H1 (cell line): ENCODE data around the gene ACLY. TPM values are rescaled to one million over a fixed set of nuclear protein-coding genes. Genes with fewer than 3 reads are reported as not detected.

Experiments
- CTCF ChIA-PET: fragments of 300-600 bp; sonication (Branson Sonifier 250); formaldehyde crosslinking; loops from one replicate; lab custom pipeline; 2021; ENCODE audit not compliant: partially characterized antibody; lab: Charles Lee
- POLR2A ChIA-PET: fragments of 300-600 bp; sonication (Branson Sonifier 250); formaldehyde crosslinking; loops from one replicate; lab custom pipeline; 2021; ENCODE audit warnings: inconsistent platforms; ENCODE audit not compliant: partially characterized antibody; lab: Charles Lee
- DNase-seq, 2 experiments: peaks; one replicate each; pipeline versions ENCODE4 v3.0.0 to v3.0.0-alpha.2; 2010 to 2022; ENCODE audit warnings: low spot score in 2 of 2, low read depth in 1 of 2, mixed read lengths in 1 of 2
- FAIRE-seq: peaks from 2 replicates; lab custom pipeline; 2011; peaks lifted over from hg19 to GRCh38; lab: Jason Lieb, UNC
- H2AFZ ChIP-seq: 2 replicates; pipeline ENCODE4 v1.8.1; 2012; ENCODE audit warnings: low read length, inconsistent platforms
- H2AK5ac ChIP-seq: 2 replicates; pipeline ENCODE4 v1.6.1; 2013; ENCODE audit warnings: low read depth, low read length
- H2BK120ac ChIP-seq: replicated peaks from 2 replicates; pipeline ENCODE3; 2013; ENCODE audit warnings: low read depth, low read length, inconsistent platforms
- H2BK12ac ChIP-seq: 2 replicates; pipeline ENCODE4 v1.6.1; 2013; ENCODE audit warnings: low read depth, low read length
- H2BK15ac ChIP-seq: 2 replicates; pipeline ENCODE4 v1.6.1; 2013; ENCODE audit warnings: low read length
- H2BK20ac ChIP-seq: 2 replicates; pipeline ENCODE4 v1.6.1; 2013; ENCODE audit warnings: low read length
- H2BK5ac ChIP-seq: 2 replicates; pipeline ENCODE4 v1.6.1; 2013; ENCODE audit warnings: low read depth, low read length
- H3K14ac ChIP-seq: 2 replicates; pipeline ENCODE4 v1.6.1; 2013; ENCODE audit warnings: inconsistent platforms; ENCODE audit not compliant: insufficient read length
- H3K18ac ChIP-seq: 2 replicates; pipeline ENCODE4 v1.6.1; 2013; ENCODE audit warnings: low read length; ENCODE audit errors: extremely low read depth
- H3K23ac ChIP-seq: 2 replicates; pipeline ENCODE4 v1.6.1; 2013; ENCODE audit warnings: inconsistent platforms; ENCODE audit not compliant: insufficient read length
- H3K23me2 ChIP-seq: 2 replicates; pipeline ENCODE4 v1.6.1; 2013; ENCODE audit warnings: low read depth, low read length
- H3K27ac ChIP-seq: 2 replicates; pipeline ENCODE4 v1.6.1; 2011; ENCODE audit warnings: low read depth, low read length, inconsistent platforms
- H3K27me3 ChIP-seq, 4 experiments: replicated peaks in 1 of 4; 1 replicate in 1 of 4; 2 replicates in 3 of 4; pipeline versions ENCODE4 v1.6.1 to v1.8.1; 2011 to 2013; ENCODE audit warnings: low read length in 3 of 4, mild to moderate bottlenecking in 3 of 4, inconsistent platforms in 2 of 4, mixed read lengths in 2 of 4, moderate library complexity in 1 of 4; ENCODE audit not compliant: control insufficient read depth in 3 of 4, insufficient read depth in 3 of 4; ENCODE audit errors: extremely low read depth in 1 of 4
- H3K36me3 ChIP-seq, 4 experiments: 2 replicates each; pipeline versions ENCODE4 v1.6.1 to v1.8.1; 2011 to 2013; ENCODE audit warnings: mild to moderate bottlenecking in 4 of 4, low read length in 3 of 4, moderate library complexity in 2 of 4, control low read depth in 1 of 4, inconsistent platforms in 1 of 4; ENCODE audit not compliant: insufficient read depth in 4 of 4, control insufficient read depth in 2 of 4
- H3K4ac ChIP-seq: replicated peaks from 2 replicates; pipeline ENCODE3; 2013; ENCODE audit warnings: low read length, low read depth, mixed read lengths, inconsistent platforms; ENCODE audit not compliant: insufficient read length
- H3K4me1 ChIP-seq, 4 experiments: replicated peaks in 1 of 4; 1 replicate in 1 of 4; 2 replicates in 3 of 4; pipeline versions ENCODE4 v1.6.1 to v1.8.1; 2011 to 2013; ENCODE audit warnings: low read length in 3 of 4, inconsistent platforms in 2 of 4, mixed read lengths in 1 of 4; ENCODE audit not compliant: insufficient read depth in 4 of 4, control insufficient read depth in 3 of 4
- H3K4me2 ChIP-seq, 2 experiments: 2 replicates each; pipeline versions ENCODE4 v1.6.1 to v1.8.1; 2011 to 2013; ENCODE audit warnings: low read depth in 2 of 2, low read length in 2 of 2, control low read depth in 1 of 2, inconsistent platforms in 1 of 2, mild to moderate bottlenecking in 1 of 2; ENCODE audit not compliant: insufficient read depth in 1 of 2
- H3K4me3 ChIP-seq, 4 experiments: fragments of 200-600, 300-600 bp in 1 of 4; sonication (generic), shearing (Covaris generic), sonication (Bioruptor Twin) in 1 of 4; 2 replicates each; pipeline versions ENCODE4 v1.5.1 to v1.8.1; 2011 to 2016; ENCODE audit warnings: low read length in 4 of 4, low read depth in 3 of 4, control low read depth in 2 of 4, inconsistent platforms in 2 of 4, mild to moderate bottlenecking in 2 of 4, mixed read lengths in 1 of 4, moderate library complexity in 1 of 4; ENCODE audit not compliant: insufficient read depth in 2 of 4; ENCODE audit errors: extremely low read depth in 1 of 4
- H3K56ac ChIP-seq: replicated peaks from 2 replicates; pipeline ENCODE3; 2013; ENCODE audit warnings: low read depth, mild to moderate bottlenecking, mixed read lengths, low read length, inconsistent platforms; ENCODE audit not compliant: insufficient read length
- H3K79me1 ChIP-seq: 2 replicates; pipeline ENCODE4 v1.6.1; 2013; ENCODE audit warnings: low read depth, low read length, control low read depth
- H3K79me2 ChIP-seq, 2 experiments: 2 replicates each; pipeline versions ENCODE4 v1.6.1 to v1.8.1; 2012 to 2013; ENCODE audit warnings: low read length in 2 of 2, mild to moderate bottlenecking in 2 of 2, inconsistent platforms in 1 of 2; ENCODE audit not compliant: insufficient read depth in 2 of 2, control insufficient read depth in 1 of 2
- H3K9ac ChIP-seq, 4 experiments: replicated peaks in 1 of 4; 1 replicate in 1 of 4; 2 replicates in 3 of 4; pipeline versions ENCODE4 v1.6.1 to v1.8.1; 2011 to 2013; ENCODE audit warnings: low read depth in 3 of 4, low read length in 3 of 4, control low read depth in 2 of 4, mild to moderate bottlenecking in 2 of 4, moderate library complexity in 2 of 4, inconsistent platforms in 1 of 4; ENCODE audit errors: extremely low read depth in 1 of 4
- H3K9me3 ChIP-seq, 2 experiments: 2 replicates each; pipeline versions ENCODE4 v1.6.1 to v1.8.1; 2012 to 2013; ENCODE audit warnings: mild to moderate bottlenecking in 2 of 2, moderate library complexity in 2 of 2, control low read depth in 1 of 2, inconsistent platforms in 1 of 2, low read depth in 1 of 2, low read length in 1 of 2, mixed read lengths in 1 of 2; ENCODE audit not compliant: insufficient read depth in 2 of 2
- H4K20me1 ChIP-seq, 2 experiments: replicated peaks in 1 of 2; 2 replicates each; pipeline versions ENCODE3 to v1.8.1; 2011 to 2013; ENCODE audit warnings: inconsistent platforms in 2 of 2, low read length in 2 of 2, mild to moderate bottlenecking in 1 of 2; ENCODE audit not compliant: insufficient read depth in 2 of 2, control insufficient read depth in 1 of 2
- H4K5ac ChIP-seq: 2 replicates; pipeline ENCODE4 v1.6.1; 2013; ENCODE audit warnings: low read length, low read depth, mixed read lengths, inconsistent platforms; ENCODE audit not compliant: insufficient read length
- H4K8ac ChIP-seq: 2 replicates; pipeline ENCODE4 v1.8.0; 2013; ENCODE audit warnings: mild to moderate bottlenecking, moderate library complexity, low read length, inconsistent platforms; ENCODE audit not compliant: insufficient read depth; ENCODE audit errors: extremely low read depth
- H4K91ac ChIP-seq: replicated peaks from 2 replicates; pipeline ENCODE3; 2013; ENCODE audit warnings: low read length, mixed read lengths, inconsistent platforms; ENCODE audit not compliant: insufficient read length
- CBX5 ChIP-seq: fragments of 300-800, 300-1000 bp; sonication (generic); IDR thresholded peaks from 2 replicates; pipeline ENCODE4 v1.7.1; 2016; ENCODE audit warnings: antibody characterized with exemption, low read length, low read depth
- FOSL1 ChIP-seq: IDR thresholded peaks from 2 replicates; pipeline ENCODE4 v1.6.1; 2011; ENCODE audit warnings: mild to moderate bottlenecking, low read depth, low read length, moderate library complexity; ENCODE audit not compliant: insufficient read depth
- HDAC2 ChIP-seq, 2 experiments: fragments of 300-600 bp in 1 of 2; sonication (generic) in 1 of 2; IDR thresholded peaks; 2 replicates each; pipeline ENCODE4 v1.6.1; 2011 to 2012; ENCODE audit warnings: low read depth in 2 of 2, low read length in 2 of 2, mild to moderate bottlenecking in 2 of 2, moderate library complexity in 2 of 2, borderline replicate concordance in 1 of 2, inconsistent platforms in 1 of 2
- JUND ChIP-seq: IDR thresholded peaks from 2 replicates; pipeline ENCODE4 v1.6.1; 2011; ENCODE audit warnings: mild to moderate bottlenecking, improper control_type of control experiment, low read length
- KDM1A ChIP-seq: fragments of 200-600, 300-600 bp; sonication (generic); IDR thresholded peaks from 2 replicates; pipeline ENCODE4 v1.7.1; 2016; ENCODE audit warnings: mild to moderate bottlenecking, low read length, borderline replicate concordance
- KDM5A ChIP-seq: fragments of 200-600 bp; IDR thresholded peaks from 2 replicates; pipeline ENCODE4 v1.7.1; 2012; ENCODE audit warnings: mild to moderate bottlenecking, low read length, inconsistent platforms, mixed read lengths
- NANOG ChIP-seq: IDR thresholded peaks from 2 replicates; pipeline ENCODE4 v1.6.1; 2011; ENCODE audit warnings: low read length, low read depth, mild to moderate bottlenecking, inconsistent platforms; ENCODE audit not compliant: insufficient read depth, poor library complexity, severe bottlenecking
- PHF8 ChIP-seq: fragments of 200-600 bp; sonication (generic); conservative IDR thresholded peaks from 2 replicates; pipeline ENCODE4 v1.7.1; 2012; ENCODE audit warnings: low read depth, mild to moderate bottlenecking, inconsistent platforms, low read length, moderate library complexity
- POU5F1 ChIP-seq: IDR thresholded peaks from 2 replicates; pipeline ENCODE4 v1.6.1; 2011; ENCODE audit warnings: low read depth, mild to moderate bottlenecking, low read length, moderate library complexity
- RFX5 ChIP-seq: IDR thresholded peaks from 2 replicates; pipeline ENCODE4 v1.6.1; 2011; ENCODE audit warnings: low read depth, low read length, improper control_type of control experiment, borderline replicate concordance
- RNF2 ChIP-seq: fragments of 200-900, 300-1000 bp; sonication (generic); IDR thresholded peaks from 2 replicates; pipeline ENCODE4 v1.7.1; 2016; ENCODE audit warnings: borderline replicate concordance, low read depth, mild to moderate bottlenecking, antibody characterized with exemption, low read length; ENCODE audit not compliant: poor library complexity, severe bottlenecking; ENCODE audit errors: missing control alignments
- SIN3A ChIP-seq, 2 experiments: IDR thresholded peaks in 1 of 2; conservative IDR thresholded peaks in 1 of 2; 2 replicates each; pipeline ENCODE4 v1.6.1; 2011 to 2012; ENCODE audit warnings: low read length in 2 of 2, improper control_type of control experiment in 1 of 2, low read depth in 1 of 2, mild to moderate bottlenecking in 1 of 2
- WGBS, 2 experiments: shearing (Covaris generic) in 1 of 2; methylation state at CpG; one replicate each; pipeline versions ENCODE4 v1.1.6 to v1.1.7; 2013 to 2015; ENCODE audit warnings: low lambda C conversion rate in 2 of 2, mixed read lengths in 2 of 2, inconsistent platforms in 1 of 2, low coverage in 1 of 2, missing lambda C conversion rate in 1 of 2; ENCODE audit not compliant: insufficient replicate concordance in 2 of 2, insufficient coverage in 1 of 2, insufficient read length in 1 of 2; ENCODE audit errors: extremely low coverage in 1 of 2, missing lambda C conversion rate in 1 of 2; 5-methylcytosine and 5-hydroxymethylcytosine counted together
- polyA plus RNA-seq, 7 experiments: library from polyadenylated mRNA; depleted of rRNA in 3 of 7; stranded (reverse) in 5 of 7; unstranded in 2 of 7; fragments of >200 nt in 5 of 7; fragments of 200-250 nt in 2 of 7; gene quantifications; 1 replicate in 5 of 7; 2 replicates in 1 of 7; 4 replicates in 1 of 7; pipeline versions ENCODE4 v1.2.1 to v1.2.3, GENCODE V29; 2011 to 2013; ENCODE audit warnings: missing spikeins in 2 of 7, mixed read lengths in 2 of 7
- total RNA-seq: library from RNA; stranded (reverse); fragmentation: NEBNext Ultra II Directional; extraction: Animal tissue kit (Norgen Biotek cat#: 25700); gene quantifications from 2 replicates; pipeline ENCODE4 v1.2.1, GENCODE V29; 2021

ACLY gene
- total and polyA plus RNA-seq, 2 of the 8 experiments (the other 6 are each of a cell fraction or from before 2014, with no cell fraction given) = 167 to 393 TPM

DNA sequence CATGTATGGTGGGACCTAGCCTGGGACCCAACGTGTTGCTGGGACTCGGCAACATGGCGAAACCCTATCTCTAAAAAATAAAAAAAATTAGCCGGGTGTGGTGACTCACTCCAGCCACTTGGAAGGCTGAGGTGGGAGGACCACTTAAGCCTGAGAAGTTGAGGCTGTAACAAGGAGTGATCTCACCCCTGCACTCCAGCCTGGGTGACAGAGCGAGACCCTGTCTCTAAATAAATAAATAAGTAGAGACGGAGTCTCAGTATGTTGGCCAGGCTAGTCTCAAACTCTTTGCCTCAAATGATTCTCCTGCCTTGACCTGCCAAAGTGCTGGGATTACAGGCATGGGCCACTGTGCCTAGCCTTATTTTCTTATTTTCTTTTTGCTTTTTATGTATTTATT lies 37.8 kb upstream of the ACLY start:
- CTCF ChIA-PET = interaction anchor here (0.7 to 11.6 kb wide), 8 partner anchors 11 to 161 kb away, joined by 3 to 205 read pairs (median 10); partner anchors contain the start of genes ACLY and ODAD4
- Histone ChIP-seq H2BK15ac (no peak overlapping the region), H3K23ac (no peak overlapping the region), H4K8ac (no peak overlapping the region), H3K56ac (no peak overlapping the region), H3K9me3 (no peaks in the 10 kb centered on the region), H3K9ac (no peak overlapping the region), H3K14ac (no peak overlapping the region), H2BK20ac (0 out of 2 replicates have a peak overlapping the region, but pooled peaks have one; percentile 48), H3K4me1 (peaks cover 6 to 16% (median 11%) of the 10 kb centered on the region in 4 experiments), H3K4ac (no peak overlapping the region), H2BK5ac (no peak overlapping the region), H3K4me2 (no peak overlapping the region; a peak in 1 of 4 replicates), H4K5ac (no peak overlapping the region), H4K20me1 (no peaks in the 10 kb centered on the region), H3K18ac (no peak overlapping the region), H4K91ac (no peak overlapping the region), H3K79me2 (no peaks in the 10 kb centered on the region), H2AFZ (no peak overlapping the region), H3K23me2 (no peaks in the 10 kb centered on the region), H3K27ac (no peak overlapping the region), H2BK120ac (no peak overlapping the region), H3K79me1 (no peaks in the 10 kb centered on the region), H3K36me3 (no peaks in the 10 kb centered on the region), H2BK12ac (no peak overlapping the region), H3K4me3 (no peak overlapping the region), H2AK5ac (0 out of 2 replicates have a peak overlapping the region, but pooled peaks have one; percentile 82), H3K27me3 (no peaks in the 10 kb centered on the region)
- DNase-seq = no peak
- FAIRE-seq = no peak
- POLR2A ChIA-PET = interaction anchor here (1.5 to 9.7 kb wide), 5 partner anchors 9 to 222 kb away, joined by 3 to 67 read pairs (median 8); partner anchors contain the start of genes ACLY, CNP and HAP1
- WGBS, 2 experiments = 94% methylated on average over 6 of the region's 6 CpGs; no CpG with 5 or more reads in 1 of the 2 experiments
- TF ChIP-seq POU5F1 (no peak), KDM1A (no peak), CBX5 (no peak), KDM5A (no peak), FOSL1 (no peak), HDAC2 (IDR thresholded peaks at IDR 0.05; ENCODE audit: borderline replicate concordance in 1 of 2, low read depth in 2 of 2, low read length in 2 of 2) (no peak), SIN3A (conservative IDR thresholded peaks at IDR 0.05 in 1 of 2, IDR thresholded peaks at IDR 0.05 in 1 of 2; ENCODE audit: low read depth in 1 of 2, low read length in 2 of 2) (no peak), JUND (no peak), RNF2 (no peak), RFX5 (no peak), PHF8 (no peak), NANOG (no peak)
